GM12872 (cell line): ENCODE results near the gene GJC1.

Experiments used
- CTCF ChIP-seq: IDR thresholded peaks from 3 replicates; pipeline ENCODE4 v1.5.1; 2011; ENCODE audit warnings: low read depth, mild to moderate bottlenecking, low read length, moderate library complexity; ENCODE audit not compliant: insufficient read depth

GJC1 gene

GRCh38 chr17:44786551-44787081 is 43.5 kb downstream of the GJC1 start:
- TF ChIP-seq CTCF: no peak

- no peak for TF ChIP-seq CTCF
Measured at GRCh38 chr17:44785921-44786320, 44.2 kb downstream of the GJC1 start.

- TF ChIP-seq CTCF: no peak
Measured at GRCh38 chr17:44782326-44782850, 47.7 kb downstream of the GJC1 start.

- TF ChIP-seq CTCF: no peak
Measured at GRCh38 chr17:44781551-44782325, 48.3 kb downstream of the GJC1 start.

GRCh38 chr17:44780845-44781480 is 49.1 kb downstream of the GJC1 start:
- no peak for TF ChIP-seq CTCF

- no peak for TF ChIP-seq CTCF
Measured at GRCh38 chr17:44780161-44780560, 49.9 kb downstream of the GJC1 start.

GRCh38 chr17:44779211-44780025 is 50.7 kb downstream of the GJC1 start:
- peak; percentile 92 for TF ChIP-seq CTCF
